ENCODE results near the gene VTN.
A peak's percentile ranks its signal among the peaks of the same experiment; 100 is the strongest.

VTN gene

GRCh38 chr17:28396635-28397239, 26.6 kb upstream of the VTN start:
- DNase-seq = no peak
- intact Hi-C loops (cut with DNase I) = no loop called here

- DNase-seq = no peak
- intact Hi-C loops (cut with DNase I) = no loop called here
Measured at GRCh38 chr17:28395968-28396367, 25.9 kb upstream of the VTN start.

- DNase-seq = no peak
- intact Hi-C loops (cut with DNase I) = no loop called here
Measured at GRCh38 chr17:28395426-28395825, 25.3 kb upstream of the VTN start.

GRCh38 chr17:28394337-28395116, 24.4 kb upstream of the VTN start:
- DNase-seq = no peak
- intact Hi-C loops (cut with DNase I) = no loop called here

GRCh38 chr17:28392491-28392890, 22.4 kb upstream of the VTN start:
- intact Hi-C loops (cut with DNase I) = no loop called here
- no peak for DNase-seq

- intact Hi-C loops (cut with DNase I) = no loop called here
- no peak for DNase-seq
Measured at GRCh38 chr17:28391401-28391800, 21.3 kb upstream of the VTN start.

GRCh38 chr17:28390984-28391383, 20.9 kb upstream of the VTN start:
- no peak for DNase-seq
- intact Hi-C loops (cut with DNase I) = no loop called here

GRCh38 chr17:28390563-28390962, 20.5 kb upstream of the VTN start:
- DNase-seq = no peak
- intact Hi-C loops (cut with DNase I) = no loop called here

- no peak for DNase-seq
- intact Hi-C loops (cut with DNase I) = no loop called here
Measured at GRCh38 chr17:28390141-28390540, 20.0 kb upstream of the VTN start.

- intact Hi-C loops (cut with DNase I) = no loop called here
- DNase-seq = no peak
Measured at GRCh38 chr17:28388106-28388505, 18.0 kb upstream of the VTN start.

GRCh38 chr17:28386391-28386790, 16.3 kb upstream of the VTN start:
- DNase-seq = no peak
- intact Hi-C loops (cut with DNase I) = no loop called here

GRCh38 chr17:28385406-28385805, 15.3 kb upstream of the VTN start:
- intact Hi-C loops (cut with DNase I) = no loop called here
- DNase-seq = peak in 1 of 10 donors; percentile 58

GRCh38 chr17:28385037-28385400, 14.9 kb upstream of the VTN start:
- intact Hi-C loops (cut with DNase I) = no loop called here
- no peak for DNase-seq

- peak in 5 of 10 donors; percentile 30 to 79 (median 49) for DNase-seq
- intact Hi-C loops (cut with DNase I) = no loop called here
Measured at GRCh38 chr17:28384281-28385036, 14.4 kb upstream of the VTN start.

GRCh38 chr17:28381141-28381825, 11.2 kb upstream of the VTN start:
- intact Hi-C loops (cut with DNase I) = no loop called here
- peak in 7 of 10 donors; percentile 36 to 92 (median 65) for DNase-seq

GRCh38 chr17:28379814-28380801, 10.0 kb upstream of the VTN start:
- intact Hi-C loops (cut with DNase I) = no loop called here
- peak in 1 of 10 donors; percentile 69 for DNase-seq

- intact Hi-C loops (cut with DNase I) = no loop called here
- DNase-seq = peak in 2 of 10 donors; percentile 56 to 62
Measured at GRCh38 chr17:28372945-28373274, 2.8 kb upstream of the VTN start.

GRCh38 chr17:28372203-28372944, 2.3 kb upstream of the VTN start:
- intact Hi-C loops (cut with DNase I) = no loop called here
- peak in 8 of 10 donors; percentile 27 to 93 (median 42) for DNase-seq
